Measurements from ENCODE around the gene PDIA5.

DNA sequence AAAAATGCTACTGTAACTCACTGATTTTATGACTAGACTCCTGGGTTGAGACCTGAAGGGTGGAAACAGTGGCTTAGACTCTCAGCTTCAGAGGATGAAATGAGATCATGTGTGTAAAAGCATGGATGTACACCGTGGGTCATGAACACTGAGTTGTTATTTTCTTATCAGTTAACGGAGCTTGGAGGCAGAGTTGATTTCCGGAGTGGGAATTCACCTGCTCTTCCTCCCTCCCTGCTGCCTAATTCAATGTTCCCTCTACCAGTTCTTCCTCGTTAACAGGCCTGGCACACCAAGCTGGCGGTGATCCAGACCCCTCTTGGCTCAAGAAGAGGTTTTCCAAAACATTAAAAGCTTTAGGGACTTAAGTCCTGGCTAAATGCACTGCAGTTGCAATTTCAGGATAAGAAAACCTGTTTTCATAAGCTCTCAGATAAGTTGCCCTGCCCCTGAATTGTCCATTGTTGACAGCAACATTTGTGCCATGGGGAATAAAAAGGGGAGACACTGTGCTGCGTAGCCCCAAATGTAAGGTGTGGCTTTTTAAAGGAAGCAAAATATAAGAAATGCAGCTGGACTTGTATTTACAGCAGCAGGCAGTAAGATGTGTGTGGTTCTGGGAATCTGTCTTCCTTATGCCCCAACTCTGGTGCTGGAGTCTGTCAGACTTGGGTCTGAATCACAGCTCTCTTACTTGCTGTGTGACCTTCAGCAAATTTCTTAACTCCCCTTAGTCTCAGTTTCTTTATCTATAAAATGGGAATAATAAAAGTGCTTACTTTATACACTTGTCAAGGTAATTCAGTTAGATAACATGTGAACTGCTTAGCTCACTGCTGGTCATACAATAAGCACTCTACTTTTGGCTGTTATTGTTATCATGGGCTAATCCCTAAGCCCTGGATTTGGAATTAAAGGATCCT is 9.9 kb downstream of the PDIA5 start:
- TF ChIP-seq, protein P1, sequence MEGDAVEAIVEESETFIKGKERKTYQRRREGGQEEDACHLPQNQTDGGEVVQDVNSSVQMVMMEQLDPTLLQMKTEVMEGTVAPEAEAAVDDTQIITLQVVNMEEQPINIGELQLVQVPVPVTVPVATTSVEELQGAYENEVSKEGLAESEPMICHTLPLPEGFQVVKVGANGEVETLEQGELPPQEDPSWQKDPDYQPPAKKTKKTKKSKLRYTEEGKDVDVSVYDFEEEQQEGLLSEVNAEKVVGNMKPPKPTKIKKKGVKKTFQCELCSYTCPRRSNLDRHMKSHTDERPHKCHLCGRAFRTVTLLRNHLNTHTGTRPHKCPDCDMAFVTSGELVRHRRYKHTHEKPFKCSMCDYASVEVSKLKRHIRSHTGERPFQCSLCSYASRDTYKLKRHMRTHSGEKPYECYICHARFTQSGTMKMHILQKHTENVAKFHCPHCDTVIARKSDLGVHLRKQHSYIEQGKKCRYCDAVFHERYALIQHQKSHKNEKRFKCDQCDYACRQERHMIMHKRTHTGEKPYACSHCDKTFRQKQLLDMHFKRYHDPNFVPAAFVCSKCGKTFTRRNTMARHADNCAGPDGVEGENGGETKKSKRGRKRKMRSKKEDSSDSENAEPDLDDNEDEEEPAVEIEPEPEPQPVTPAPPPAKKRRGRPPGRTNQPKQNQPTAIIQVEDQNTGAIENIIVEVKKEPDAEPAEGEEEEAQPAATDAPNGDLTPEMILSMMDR (IDR thresholded peaks at IDR 0.05): no peak
- TF ChIP-seq RELA (CRISPR knock-in tag; IDR thresholded peaks at IDR 0.05; ENCODE audit: borderline replicate concordance) (no peak), JUN (CRISPR knock-in tag; IDR thresholded peaks at IDR 0.05) (no peak), NR3C1 (CRISPR knock-in tag; conservative IDR thresholded peaks at IDR 0.05; ENCODE audit: low read depth) (no peak), ATF1 (CRISPR knock-in tag; IDR thresholded peaks at IDR 0.05) (no peak), ZNF121 (CRISPR knock-in tag; IDR thresholded peaks at IDR 0.05) (no peak), NFATC4 (CRISPR knock-in tag; IDR thresholded peaks at IDR 0.05) (no peak)
- TF ChIP-seq, protein P2, sequence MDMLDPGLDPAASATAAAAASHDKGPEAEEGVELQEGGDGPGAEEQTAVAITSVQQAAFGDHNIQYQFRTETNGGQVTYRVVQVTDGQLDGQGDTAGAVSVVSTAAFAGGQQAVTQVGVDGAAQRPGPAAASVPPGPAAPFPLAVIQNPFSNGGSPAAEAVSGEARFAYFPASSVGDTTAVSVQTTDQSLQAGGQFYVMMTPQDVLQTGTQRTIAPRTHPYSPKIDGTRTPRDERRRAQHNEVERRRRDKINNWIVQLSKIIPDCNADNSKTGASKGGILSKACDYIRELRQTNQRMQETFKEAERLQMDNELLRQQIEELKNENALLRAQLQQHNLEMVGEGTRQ (CRISPR knock-in tag; IDR thresholded peaks at IDR 0.05): no peak

Measured in WTC11 (cell line).